Anterior cingulate cortex (tissue), 58 donors: ENCODE data around the gene CAPN8.

Experiments
- DNase-seq, 58 donors: peaks; one replicate each; lab custom pipeline; 2025; lab: John Stamatoyannopoulos, UW

Gene CAPN8

DNA sequence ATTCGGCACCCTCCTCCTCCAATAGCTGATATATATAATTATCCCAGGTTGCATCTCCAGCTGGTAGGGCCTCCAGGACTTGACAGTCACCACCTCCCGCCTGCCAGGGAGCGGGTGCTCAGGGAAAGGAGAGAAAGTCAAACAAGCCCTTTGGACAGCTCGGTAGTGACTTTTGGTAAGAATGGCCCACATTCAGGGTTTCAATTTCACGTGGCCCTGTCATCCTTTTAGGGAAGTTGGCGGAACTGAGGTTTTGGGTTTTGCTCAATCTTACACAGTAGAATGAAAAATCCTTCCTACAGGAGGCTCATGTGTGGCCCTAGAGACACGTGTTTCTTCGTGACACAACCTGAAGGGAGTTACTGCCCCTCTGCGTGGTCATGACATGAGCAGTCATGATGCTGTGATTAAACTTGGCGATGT is 44.2 kb downstream of the CAPN8 start:
- DNase-seq: peak in 9 of 58 donors; percentile 9 to 38 (median 17)

DNA sequence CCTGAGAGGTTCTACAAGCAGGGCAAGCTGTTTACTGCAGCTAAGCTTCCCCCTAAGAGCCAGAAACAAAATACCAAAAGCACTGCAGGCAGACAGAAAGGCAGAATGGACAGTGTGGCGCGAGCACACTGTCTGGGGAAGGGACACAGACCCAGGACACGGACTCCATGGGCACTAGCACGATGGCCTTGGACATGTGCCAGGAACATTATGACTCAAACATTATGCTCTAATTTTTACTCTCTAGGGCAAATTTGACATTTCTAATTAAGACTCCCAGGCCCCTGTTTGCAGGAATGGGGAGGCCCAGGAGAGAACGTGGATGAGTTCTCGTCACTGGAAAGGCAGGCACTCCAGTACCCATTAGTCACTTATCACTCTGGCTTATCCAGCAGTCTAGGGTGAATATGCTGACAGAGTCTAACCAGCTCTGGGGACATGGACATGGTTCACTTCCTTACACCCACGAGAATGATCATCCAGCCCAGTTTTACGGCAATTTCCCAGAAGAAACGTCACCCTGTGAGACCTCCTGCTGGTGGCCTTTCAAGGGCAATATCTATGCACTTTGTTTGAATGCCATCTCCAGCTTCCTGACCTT is 45.1 kb downstream of the CAPN8 start:
- DNase-seq: peak in 2 of 58 donors; percentile 3 to 7

DNA sequence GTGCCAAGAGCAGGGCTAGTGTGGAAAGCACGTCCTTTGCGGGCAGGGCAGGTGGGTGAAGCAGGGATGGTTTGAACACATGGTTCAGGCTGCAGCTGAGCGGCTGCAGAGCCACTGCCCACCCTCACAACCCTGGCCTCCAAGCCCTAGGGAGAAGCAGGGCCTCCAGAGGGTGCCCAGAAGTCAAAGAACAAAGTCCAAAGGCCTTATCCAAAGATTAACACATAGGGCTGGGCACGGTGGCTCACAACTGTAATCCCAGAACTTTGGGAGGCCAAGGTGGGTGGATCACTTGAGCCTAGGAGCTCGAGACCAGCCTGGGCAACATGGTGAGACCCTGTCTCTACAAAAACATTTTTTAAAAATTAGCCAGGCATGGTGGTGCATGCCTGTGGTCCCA is 46.8 kb downstream of the CAPN8 start:
- DNase-seq: no peak

DNA sequence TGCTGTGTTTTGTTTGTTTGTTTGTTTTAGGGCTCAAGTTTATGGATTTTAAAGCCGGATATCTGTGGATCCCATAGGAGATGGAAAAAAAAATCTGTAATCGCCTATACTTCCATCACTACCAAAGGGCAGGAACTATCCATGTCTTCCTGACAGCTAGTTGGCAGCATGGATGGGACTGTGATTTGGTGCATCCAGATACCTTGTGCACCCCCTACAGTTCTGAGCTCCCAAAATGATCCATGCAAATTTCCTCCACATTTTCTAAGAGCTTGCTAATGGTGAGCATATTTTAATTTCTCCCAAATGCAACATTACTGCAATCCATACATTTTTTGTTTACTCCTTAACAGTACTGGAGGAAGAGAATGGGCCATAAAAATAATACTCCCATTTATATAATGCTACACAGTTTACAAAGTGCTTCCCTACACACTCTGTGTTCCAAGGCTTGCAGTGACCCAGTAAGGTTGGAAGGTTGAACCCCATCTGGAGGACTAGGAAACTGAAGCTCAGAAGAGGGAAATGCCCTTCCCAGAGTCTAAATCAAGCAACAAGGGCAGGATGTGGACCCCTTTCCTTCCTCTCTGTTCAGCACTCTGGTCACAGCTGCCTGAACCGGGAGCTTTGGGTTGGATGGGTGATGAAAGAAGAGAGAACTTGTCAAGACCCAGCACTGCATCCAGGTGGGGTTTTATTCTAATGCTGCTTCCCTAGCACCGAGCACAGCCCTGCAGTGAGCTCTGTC is 48.0 kb downstream of the CAPN8 start:
- DNase-seq: no peak

DNA sequence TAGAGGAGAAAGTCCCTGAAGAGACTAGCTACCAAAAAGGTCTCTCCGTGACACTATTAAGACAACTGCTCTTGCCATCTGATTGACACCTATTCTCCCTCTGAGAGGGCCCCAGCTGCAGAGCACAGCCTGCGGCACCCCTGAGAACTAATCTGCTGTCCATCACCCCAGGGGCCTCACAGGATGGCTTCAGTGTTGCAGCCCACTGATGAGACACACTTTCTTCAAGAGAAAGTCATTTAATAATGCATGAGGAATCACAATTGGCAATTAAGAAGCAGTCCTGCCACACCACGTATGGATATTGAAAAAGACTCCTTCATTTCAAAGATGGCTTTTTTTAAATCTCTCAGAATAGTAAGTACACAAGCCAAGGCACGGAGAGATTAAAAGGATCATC is 48.9 kb downstream of the CAPN8 start:
- no peak for DNase-seq

DNA sequence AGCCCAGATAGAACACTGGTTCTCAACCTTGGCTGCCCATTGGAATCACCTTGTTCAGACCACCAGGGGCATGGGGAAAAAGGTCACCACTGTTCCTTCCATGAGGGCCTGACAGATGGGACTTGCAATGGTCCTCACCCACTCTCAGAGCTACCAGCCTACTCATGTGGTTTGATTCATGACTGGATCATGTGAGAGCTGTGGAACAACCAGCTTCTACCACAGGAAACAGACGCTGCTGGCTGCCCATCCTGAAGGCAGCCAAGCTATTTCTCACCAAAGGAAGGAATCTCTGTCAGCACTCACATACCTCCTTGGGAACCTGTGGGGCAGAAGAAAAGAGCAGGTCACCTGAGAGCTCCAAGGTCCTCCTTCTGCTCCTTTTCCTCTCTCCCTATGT is 53.6 kb downstream of the CAPN8 start:
- peak in 2 of 58 donors; percentile 6 to 14 for DNase-seq

DNA sequence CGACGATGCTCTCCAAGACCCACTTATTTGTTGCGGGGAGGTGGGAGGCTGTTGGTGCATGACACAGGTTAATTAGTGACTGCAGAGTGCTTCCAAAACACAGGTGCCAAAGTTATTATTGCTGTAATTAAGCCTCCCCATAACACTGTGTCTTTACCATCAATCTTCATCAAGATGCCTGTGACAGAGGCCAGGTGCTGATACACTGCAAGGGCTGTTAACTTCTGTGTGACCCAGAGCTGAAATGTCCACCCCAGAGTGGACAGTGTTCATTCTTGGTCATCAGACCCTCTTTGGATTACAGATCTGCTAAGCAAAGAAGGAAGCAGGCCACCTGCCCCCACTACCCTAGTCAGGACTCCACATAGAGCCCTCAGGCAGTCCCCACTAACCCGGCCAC is 55.5 kb downstream of the CAPN8 start:
- no peak for DNase-seq

DNA sequence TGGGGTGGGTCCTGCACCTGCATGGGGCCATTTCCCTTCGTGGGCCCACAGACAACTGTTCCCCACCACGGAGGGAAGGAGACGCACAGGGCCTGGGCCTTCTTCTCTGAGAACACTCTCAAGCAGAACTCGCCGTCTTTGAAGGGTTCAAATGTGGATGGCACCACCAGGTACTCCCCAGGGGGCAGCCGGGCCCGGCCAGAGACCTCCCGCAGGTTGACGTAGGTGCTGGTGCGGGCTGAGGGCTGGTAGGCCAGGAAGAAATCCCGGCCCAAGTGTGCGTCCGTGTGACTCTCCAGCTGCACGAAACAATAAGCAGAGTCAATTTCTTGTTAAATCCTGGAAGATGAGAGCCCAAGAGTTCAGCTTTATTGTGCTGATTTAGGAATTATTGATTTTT is 56.4 kb downstream of the CAPN8 start:
- no peak for DNase-seq

DNA sequence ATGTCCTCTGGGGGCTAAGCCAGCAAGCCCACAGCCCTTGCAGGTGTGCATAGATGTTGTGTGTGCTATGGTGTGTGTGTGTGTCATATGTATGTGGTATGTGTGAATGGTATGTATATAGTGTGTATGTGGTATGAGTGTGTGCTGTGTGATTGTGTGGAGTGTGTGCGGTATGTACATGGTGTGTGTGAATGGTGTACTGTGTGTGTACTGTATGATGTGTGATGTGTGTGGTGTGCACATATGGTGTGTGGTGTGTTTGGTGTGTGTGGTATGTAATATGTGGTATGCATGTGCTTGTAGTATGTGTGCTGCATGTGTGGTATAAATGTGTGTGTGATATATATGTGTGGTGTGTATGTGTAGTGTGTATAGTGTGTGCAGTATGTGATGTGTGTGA is 107.0 kb downstream of the CAPN8 start:
- no peak for DNase-seq

DNA sequence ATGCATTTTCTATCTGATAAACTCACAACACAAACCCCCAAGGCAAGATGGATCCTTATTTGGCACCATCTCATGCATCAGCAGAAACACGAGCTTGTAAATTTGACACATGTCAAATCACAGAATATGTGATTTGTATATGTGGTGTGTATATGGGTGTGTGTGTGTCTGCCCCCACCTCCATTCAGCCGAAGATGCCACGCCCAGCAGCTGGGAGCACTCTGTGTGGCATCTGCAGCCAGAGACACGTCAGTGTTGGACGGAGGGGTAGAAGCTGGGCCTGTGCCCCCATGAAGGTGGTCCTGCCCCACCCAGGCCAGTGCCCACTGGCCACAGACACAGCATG is 108.4 kb downstream of the CAPN8 start:
- no peak for DNase-seq

DNA sequence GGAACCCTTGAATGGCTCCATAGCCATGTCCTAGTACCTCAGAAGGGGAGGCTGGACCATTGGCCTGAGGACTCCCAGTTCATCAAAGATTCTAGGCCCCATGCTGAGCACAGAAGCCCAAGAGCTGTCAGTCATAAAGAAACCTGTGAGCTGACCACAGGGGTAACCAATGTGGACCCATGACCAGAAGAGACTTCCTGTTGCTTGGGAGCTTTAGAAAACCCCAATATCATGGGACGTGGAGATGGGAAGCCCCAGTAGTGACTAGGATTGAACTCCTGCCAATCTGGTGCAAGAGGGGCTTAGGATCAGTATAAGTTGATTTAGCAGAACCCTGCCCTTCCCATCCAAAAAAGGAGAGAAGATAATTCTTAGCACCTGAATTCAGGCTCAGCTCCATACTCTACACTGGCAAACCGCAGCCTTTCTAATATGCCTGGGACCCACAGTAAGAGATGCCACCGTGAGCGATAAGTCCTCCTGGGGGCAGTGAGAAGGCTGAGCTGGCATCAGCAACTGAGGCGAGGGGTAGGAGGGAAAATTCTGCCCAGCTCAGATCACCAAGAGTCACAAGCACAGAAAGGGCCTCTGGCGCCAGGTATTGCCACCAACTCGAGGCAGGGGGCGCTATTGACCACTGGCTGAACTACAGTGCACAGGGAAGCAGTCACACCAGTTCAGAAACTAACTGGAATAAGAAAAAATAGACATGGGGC is 108.9 kb downstream of the CAPN8 start:
- DNase-seq: no peak

DNA sequence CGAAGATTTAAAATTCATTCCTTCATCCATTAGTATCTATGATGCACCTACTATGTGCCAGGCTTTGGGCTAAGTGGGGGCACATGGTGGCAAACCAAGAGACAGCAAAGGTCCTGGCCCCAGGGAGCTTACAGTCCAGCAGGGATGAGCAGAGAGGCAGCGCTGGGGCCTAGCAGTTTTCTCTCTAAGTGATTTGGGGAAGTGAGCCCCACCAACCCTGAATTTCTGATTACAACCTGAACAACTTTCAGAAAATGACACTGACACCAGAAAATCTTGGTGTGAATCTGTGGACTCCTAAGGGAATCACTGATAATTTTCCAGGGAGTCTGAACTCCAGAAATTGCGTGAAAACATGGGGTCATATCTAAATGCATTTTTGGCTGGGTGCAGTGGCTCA is 111.5 kb downstream of the CAPN8 start:
- no peak for DNase-seq

DNA sequence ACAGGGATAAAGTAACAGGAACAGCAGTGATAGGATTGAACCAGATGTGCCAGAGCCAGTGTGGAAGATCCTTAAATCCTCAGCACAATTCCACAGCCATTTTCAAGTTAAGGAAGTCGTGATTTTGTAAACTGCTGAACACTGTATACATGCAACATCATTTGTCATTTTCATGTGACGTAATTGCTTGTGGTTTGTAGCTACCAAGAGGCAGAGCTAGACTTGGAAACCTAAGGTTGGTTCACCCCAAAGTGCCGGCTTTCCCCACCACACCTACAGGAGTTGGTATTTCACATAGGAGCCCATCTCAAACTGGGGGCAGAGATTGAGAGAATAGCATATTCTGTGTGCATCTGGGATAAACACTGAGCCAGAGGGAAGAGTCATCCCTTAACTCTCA is 113.9 kb downstream of the CAPN8 start:
- no peak for DNase-seq

DNA sequence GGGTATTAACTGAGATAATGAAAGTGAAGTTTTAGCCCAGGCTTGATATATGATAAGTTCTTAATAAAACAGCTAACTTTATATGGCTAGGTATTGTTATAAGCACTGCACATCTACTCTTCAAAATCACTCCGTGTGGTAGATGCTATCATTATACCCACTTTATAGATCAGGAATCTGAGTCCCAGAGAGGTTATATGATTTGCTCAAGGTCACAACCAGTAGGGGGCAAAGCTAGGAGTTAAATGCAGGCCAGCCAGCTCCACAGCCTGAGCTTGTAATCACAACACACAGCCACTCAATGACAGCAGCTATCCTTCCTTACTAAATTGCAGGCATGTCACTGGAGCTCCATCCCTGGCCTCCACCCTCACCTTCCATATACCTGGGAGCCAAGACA is 115.8 kb downstream of the CAPN8 start:
- no peak for DNase-seq

DNA sequence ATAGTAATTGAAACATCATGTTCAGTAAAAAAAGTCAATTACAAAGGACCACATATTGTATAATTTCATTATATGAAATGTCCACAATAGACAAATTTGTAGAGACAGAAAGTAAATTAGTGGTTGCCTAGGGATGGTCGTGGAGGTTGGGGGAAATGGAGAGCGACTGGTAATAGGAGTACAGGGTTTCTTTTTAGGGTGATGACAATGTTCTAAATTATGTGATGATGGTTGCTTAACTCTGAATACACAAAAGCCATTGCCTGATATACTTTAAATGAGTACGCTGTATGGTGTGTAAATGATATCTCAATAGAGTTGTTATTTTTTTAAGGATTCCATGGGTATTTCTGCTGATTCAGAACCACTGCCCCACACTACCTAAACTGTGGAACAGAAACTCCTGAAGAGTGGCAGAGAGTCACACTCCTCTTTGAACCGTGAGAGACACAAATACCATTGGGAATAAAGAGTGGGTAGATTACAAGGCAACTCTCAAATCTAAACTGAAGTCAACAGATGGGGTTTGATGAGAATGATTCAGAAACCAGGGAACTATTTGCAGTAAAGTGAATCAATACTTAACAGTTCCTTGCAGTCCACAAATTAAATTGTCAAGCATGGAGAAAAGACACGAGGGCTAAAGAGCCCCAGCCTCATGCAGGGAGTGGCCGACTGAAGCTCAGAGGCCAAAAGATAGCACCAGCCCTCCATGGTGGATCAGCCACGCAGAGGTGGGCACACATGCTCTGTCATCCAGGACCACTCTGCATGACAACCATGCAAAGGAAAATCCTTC is 118.0 kb downstream of the CAPN8 start:
- DNase-seq: no peak

DNA sequence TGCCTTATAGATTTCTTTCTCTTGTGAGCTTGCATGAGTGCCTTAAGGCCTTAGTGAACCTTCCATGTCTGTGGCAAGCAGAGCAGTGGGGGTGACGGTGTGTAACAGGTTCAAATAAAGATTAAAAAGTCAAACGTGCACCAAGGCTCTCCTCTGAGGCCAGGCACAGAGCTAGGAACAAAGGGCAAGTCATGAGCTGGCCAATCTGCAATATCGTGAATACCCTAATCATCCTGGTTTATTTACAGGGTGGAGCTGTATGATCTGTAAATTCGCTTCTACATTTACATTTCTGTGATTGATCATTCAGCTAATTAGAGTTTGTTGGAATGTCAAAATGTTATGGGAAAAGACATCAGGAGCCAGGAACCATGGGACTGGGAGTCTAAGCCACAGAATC is 120.2 kb downstream of the CAPN8 start:
- DNase-seq: no peak

DNA sequence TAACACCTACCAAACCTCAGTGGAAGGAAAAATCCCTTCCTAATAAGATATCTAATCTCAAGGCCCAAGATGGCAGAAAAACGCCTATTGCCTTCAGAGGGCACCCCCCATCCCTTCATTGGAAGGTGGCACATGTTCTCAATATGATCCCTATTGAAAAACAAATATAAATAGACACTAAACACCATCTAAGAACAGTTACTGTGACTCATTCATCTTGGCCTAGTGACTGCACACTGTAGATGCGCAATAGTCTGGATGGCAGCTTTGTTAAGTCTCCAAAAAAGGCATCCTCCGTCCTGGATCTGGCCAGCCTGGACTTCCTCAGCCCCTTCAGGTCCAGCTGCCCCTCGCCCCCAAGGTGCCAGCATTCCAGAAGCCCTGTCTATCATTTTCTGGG is 121.9 kb downstream of the CAPN8 start:
- no peak for DNase-seq

DNA sequence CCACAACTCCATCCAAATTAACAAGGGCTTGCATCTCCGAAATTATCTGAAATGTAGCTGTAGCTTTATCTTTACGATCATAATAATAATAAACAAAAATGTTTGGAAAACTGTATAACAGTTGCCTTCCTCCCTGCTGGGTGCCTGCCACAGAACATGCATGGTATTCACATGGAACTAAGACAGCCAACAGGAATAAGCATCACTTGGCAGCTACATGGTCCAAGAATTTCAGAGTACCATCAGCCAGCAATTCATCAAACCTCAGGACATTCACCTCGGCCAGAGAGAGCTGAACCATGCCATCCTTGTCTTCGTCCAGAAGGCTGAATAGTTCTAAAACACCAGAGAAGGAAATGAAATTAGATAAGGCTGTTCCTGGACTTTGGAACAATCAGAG is 122.7 kb downstream of the CAPN8 start:
- DNase-seq: no peak

DNA sequence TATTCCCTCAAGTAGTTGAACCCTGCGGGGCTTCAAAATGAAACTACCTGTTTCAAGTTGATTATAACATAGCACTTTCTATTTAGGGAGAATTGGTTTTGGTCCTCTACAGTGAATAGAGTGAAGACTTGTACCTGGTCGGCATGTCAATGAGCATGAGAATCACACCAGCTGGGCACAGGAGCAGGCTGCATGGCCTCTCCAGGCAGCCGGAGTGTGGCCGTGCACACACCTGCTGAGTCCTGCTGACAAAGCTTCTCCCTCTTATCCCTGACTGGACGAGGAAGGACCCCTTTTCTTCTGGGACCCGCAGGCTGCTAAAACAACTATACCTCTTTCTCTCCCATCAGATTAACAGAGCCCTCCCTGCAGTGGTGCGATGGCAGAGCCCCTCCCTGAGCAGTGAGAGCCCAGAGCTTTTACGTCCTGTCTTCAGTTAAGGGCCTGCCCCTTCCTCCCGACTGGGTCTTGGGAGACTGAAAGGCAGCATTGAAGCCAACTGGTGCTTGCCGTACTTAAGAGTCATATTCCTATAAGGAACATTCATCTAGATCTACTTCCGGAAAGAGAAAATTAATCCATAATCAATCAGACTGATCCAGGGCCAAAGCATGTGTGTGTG is 124.9 kb downstream of the CAPN8 start:
- no peak for DNase-seq

DNA sequence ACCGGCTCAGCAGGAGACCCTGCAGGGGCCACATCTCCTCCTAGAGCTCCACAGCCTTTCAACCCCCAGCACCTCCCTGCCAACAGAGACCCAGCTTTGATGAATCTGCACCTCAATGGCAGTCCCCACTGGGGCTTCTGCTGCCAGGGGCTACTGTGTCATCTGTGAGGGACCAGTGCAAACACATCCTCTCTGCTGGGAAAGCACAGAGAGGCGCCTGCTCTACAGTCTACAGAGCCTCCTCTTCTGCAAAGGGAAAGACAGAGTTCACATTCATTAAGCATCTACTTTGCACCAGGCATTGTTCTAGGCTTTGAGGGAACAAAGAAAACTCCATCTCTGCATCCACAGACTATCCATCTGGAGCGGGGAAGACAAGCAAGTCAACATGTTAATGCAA is 125.8 kb downstream of the CAPN8 start:
- DNase-seq: no peak

DNA sequence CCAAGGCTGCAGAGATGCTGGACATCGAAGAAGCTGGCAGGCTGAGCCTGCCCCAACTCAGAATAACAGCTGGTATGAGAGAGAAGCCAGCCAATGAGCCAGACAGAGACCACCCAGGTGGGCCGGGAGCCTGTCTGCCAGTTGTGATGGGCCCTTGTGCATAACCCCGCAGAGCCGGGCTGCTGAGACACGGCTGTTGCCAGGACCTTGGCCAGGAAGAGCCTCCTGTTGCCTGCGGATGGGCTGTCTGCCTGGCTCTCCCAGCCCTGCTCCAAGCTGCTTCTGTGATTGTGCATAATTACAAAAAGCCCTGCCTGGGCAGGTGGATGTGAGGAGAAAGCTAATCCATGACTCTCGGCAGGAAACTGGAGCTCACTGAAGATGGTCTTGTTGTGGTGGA is 126.5 kb downstream of the CAPN8 start:
- peak in 14 of 58 donors; percentile 1 to 53 (median 5) for DNase-seq
